ENCODE measurements around the gene CDC42EP1.

DNA sequence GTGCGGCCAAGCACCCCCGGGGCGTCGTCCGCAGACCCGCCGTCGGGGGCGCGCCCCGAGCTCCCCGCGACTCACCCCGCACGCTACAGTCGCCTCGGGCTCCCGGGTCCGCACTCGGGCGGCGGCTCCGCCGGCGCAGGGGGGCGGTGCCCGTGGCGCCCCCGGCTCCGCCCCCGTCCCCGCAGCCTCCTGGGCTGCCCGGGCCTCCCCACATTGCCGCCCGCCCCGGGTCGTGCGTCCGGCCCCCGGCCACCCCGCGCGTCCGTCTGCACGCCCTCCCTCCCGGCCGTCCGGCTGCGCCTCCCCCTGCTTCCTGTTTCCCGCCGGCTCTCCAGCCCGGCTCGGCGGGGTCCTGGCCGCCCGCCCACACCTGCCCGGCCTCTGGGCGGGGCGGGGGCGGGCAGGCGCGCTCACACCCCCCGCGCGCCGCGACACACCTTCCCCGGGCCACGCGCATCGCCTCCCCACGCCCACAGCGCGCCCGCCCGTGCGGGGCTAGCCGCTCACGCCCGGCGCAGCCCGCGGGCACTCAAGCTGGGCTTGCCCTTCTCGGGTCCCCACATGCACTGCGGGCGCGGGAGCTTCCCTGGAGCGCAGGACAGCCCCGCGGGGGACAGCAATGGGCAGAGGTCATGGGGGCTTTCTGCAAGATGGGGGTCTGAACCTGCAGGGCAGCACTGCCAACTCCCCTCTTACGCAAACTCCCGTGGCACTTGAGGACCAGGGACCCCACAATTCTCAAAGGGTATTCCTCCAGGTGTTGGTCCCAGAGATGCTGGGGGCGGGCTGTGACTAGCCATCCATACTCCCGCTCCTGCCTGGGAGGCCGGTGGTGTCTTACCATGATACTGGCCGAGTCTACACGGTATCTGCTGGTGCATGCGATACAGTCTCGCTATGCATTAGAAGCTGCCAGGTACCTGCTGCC is 40.7 kb upstream of the CDC42EP1 start, which contains the start of gene CARD10:
- TF ChIP-seq CTCF (IDR thresholded peaks at IDR 0.05; ENCODE audit: low read length) (no peak), EZH2phosphoT487 (IDR thresholded peaks at IDR 0.05; ENCODE audit: low read length) (no peak), EZH2 (optimal IDR thresholded peaks at IDR 0.05; ENCODE audit: low read depth, low read length) (no peak)
